HCT116 (cell line): Measurements from ENCODE around the gene PRRT4. TPM values are rescaled to one million over a fixed set of nuclear protein-coding genes. Genes with fewer than 3 reads are reported as not detected.

ENCODE experiments used
- ATAC-seq: fragments of 200-7000 bp; cut with Tn5 transposase; 2 replicates; pipeline ENCODE4 v1.9.1; 2020; ENCODE audit warnings: mild to moderate bottlenecking, moderate library complexity
- BruUV-seq: library from RNA; stranded (reverse); fragments of 400-500 nt; replicated peaks from 2 replicates; lab custom pipeline; 2021; lab: Mats Ljungman, UMichigan
- CTCF ChIA-PET: fragments of 300-600 bp; sonication (Branson Sonifier 250); formaldehyde crosslinking; loops from one replicate; lab custom pipeline; 2021; ENCODE audit warnings: antibody characterized with exemption; lab: Charles Lee
- POLR2A ChIA-PET: fragments of 300-600, 350-600 bp; sonication (Branson Sonifier 250); formaldehyde crosslinking; loops from one replicate; lab custom pipeline; 2021; ENCODE audit warnings: antibody characterized with exemption; lab: Charles Lee
- RAD21 ChIA-PET, 2 experiments: fragments of 300-600 bp; sonication (Branson Sonifier 250); formaldehyde crosslinking; loops; one replicate each; lab custom pipeline; 2023; ENCODE audit warnings: low total read pairs in 2 of 2; ENCODE audit not compliant: uncharacterized antibody in 2 of 2, unreplicated experiment in 2 of 2, low non-redundant PET in 1 of 2; lab: Charles Lee
- DNase-seq: peaks from one replicate; pipeline ENCODE4 v3.0.0-alpha.2; 2010; ENCODE audit warnings: low read depth, low spot score
- H2AFZ ChIP-seq: fragments of 200-600 bp; shearing (Covaris generic), sonication (generic); 2 replicates; pipeline ENCODE4 v1.6.1; 2017; ENCODE audit warnings: low read depth, mixed run types, mixed read lengths, antibody characterized with exemption, low read length; ENCODE audit not compliant: poor library complexity, severe bottlenecking
- H3K27ac ChIP-seq: 2 replicates; pipeline ENCODE4 v1.5.1; 2012; ENCODE audit warnings: low read depth, low read length
- H3K27me3 ChIP-seq: fragments of 200-600 bp; sonication (generic); 2 replicates; pipeline ENCODE4 v1.6.1; 2016; ENCODE audit warnings: mixed run types, low read length, mixed read lengths; ENCODE audit not compliant: insufficient read depth
- H3K36me3 ChIP-seq, 2 experiments: fragments of 200-500 bp in 1 of 2; fragments of 200-600 bp in 1 of 2; sonication (Bioruptor generic) in 1 of 2; sonication (generic) in 1 of 2; 2 replicates each; pipeline versions ENCODE4 v1.5.1 to v1.6.1; 2014 to 2016; ENCODE audit warnings: low read length in 2 of 2, inconsistent platforms in 1 of 2, mixed read lengths in 1 of 2, mixed run types in 1 of 2; ENCODE audit not compliant: insufficient read depth in 2 of 2, control insufficient read depth in 1 of 2
- H3K4me1 ChIP-seq, 2 experiments: fragments of 200-600 bp in 1 of 2; sonication (generic) in 1 of 2; 2 replicates each; pipeline versions ENCODE4 v1.5.1 to v1.6.1; 2012 to 2017; ENCODE audit warnings: low read length in 2 of 2, inconsistent platforms in 1 of 2, mild to moderate bottlenecking in 1 of 2, mixed read lengths in 1 of 2, mixed run types in 1 of 2, moderate library complexity in 1 of 2; ENCODE audit not compliant: insufficient read depth in 2 of 2, control insufficient read depth in 1 of 2
- H3K4me2 ChIP-seq: fragments of 200-600 bp; sonication (generic); 2 replicates; pipeline ENCODE4 v1.6.1; 2017; ENCODE audit warnings: mixed run types, low read length, mixed read lengths
- H3K4me3 ChIP-seq, 2 experiments: fragments of 200-600 bp in 1 of 2; sonication (generic) in 1 of 2; replicated peaks in 1 of 2; 2 replicates each; pipeline ENCODE4 v1.5.1; 2011 to 2016; ENCODE audit warnings: low read length in 2 of 2, control low read depth in 1 of 2, low read depth in 1 of 2, mild to moderate bottlenecking in 1 of 2, mixed read lengths in 1 of 2, mixed run types in 1 of 2
- H3K79me2 ChIP-seq: fragments of 200-600 bp; sonication (generic); 2 replicates; pipeline ENCODE4 v1.6.1; 2017; ENCODE audit warnings: mild to moderate bottlenecking, mixed run types, low read length, moderate library complexity, mixed read lengths; ENCODE audit not compliant: insufficient read depth
- H3K9ac ChIP-seq: fragments of 200-600 bp; sonication (generic); 2 replicates; pipeline ENCODE4 v1.6.1; 2016; ENCODE audit warnings: low read length, mixed read lengths
- H3K9me2 ChIP-seq: fragments of 200-600 bp; sonication (generic), shearing (Covaris generic); 2 replicates; pipeline ENCODE4 v1.6.1; 2017; ENCODE audit warnings: mixed run types, mild to moderate bottlenecking, moderate library complexity; ENCODE audit not compliant: insufficient read depth
- H3K9me3 ChIP-seq, 2 experiments: fragments of 200-500 bp in 1 of 2; fragments of 200-600 bp in 1 of 2; sonication (Bioruptor generic) in 1 of 2; sonication (generic) in 1 of 2; 2 replicates each; pipeline ENCODE4 v1.6.1; 2014 to 2017; ENCODE audit warnings: low read length in 2 of 2, mixed read lengths in 2 of 2, inconsistent platforms in 1 of 2, low read depth in 1 of 2, mild to moderate bottlenecking in 1 of 2, mixed run types in 1 of 2, moderate library complexity in 1 of 2; ENCODE audit not compliant: control insufficient read depth in 1 of 2, insufficient read depth in 1 of 2
- H4K20me1 ChIP-seq: fragments of 200-600 bp; sonication (generic), shearing (Covaris generic); 2 replicates; pipeline ENCODE4 v1.6.1; 2017; ENCODE audit warnings: mixed run types, mild to moderate bottlenecking, moderate library complexity; ENCODE audit not compliant: insufficient read depth
- CEBPB ChIP-seq: IDR thresholded peaks from 2 replicates; pipeline ENCODE4 v1.6.1; 2012; ENCODE audit warnings: low read depth
- CTCF ChIP-seq, 3 experiments: fragments of 200-600 bp in 1 of 3; sonication (generic) in 1 of 3; IDR thresholded peaks in 2 of 3; conservative IDR thresholded peaks in 1 of 3; 2 replicates each; pipeline ENCODE4 v1.5.1; 2012 to 2017; ENCODE audit warnings: low read depth in 2 of 3, low read length in 2 of 3, antibody characterized with exemption in 1 of 3, borderline replicate concordance in 1 of 3, control low read depth in 1 of 3, mild to moderate bottlenecking in 1 of 3, mixed read lengths in 1 of 3, mixed run types in 1 of 3, moderate library complexity in 1 of 3; ENCODE audit not compliant: insufficient read depth in 1 of 3
- EGR1 ChIP-seq: IDR thresholded peaks from 2 replicates; pipeline ENCODE4 v1.6.1; 2012; ENCODE audit warnings: low read depth
- EZH2 ChIP-seq: fragments of 200-600 bp; sonication (generic); IDR thresholded peaks from 2 replicates; pipeline ENCODE4 v1.6.1; 2017; ENCODE audit warnings: antibody characterized with exemption, mixed run types
- EZH2phosphoT487 ChIP-seq: fragments of 200-600 bp; IDR thresholded peaks from 2 replicates; pipeline ENCODE4 v1.6.1; 2018; ENCODE audit warnings: antibody characterized with exemption, borderline replicate concordance
- POLR2A ChIP-seq: IDR thresholded peaks from 2 replicates; pipeline ENCODE4 v1.7.0; 2011; ENCODE audit warnings: borderline replicate concordance; ENCODE audit not compliant: insufficient read depth, insufficient read length; ENCODE audit errors: extremely low read depth
- RAD21 ChIP-seq: IDR thresholded peaks from 2 replicates; pipeline ENCODE4 v1.6.1; 2012; ENCODE audit warnings: low read depth, mild to moderate bottlenecking
- REST ChIP-seq: IDR thresholded peaks from 2 replicates; pipeline ENCODE4 v1.6.1; 2012; ENCODE audit warnings: low read depth
- SIN3A ChIP-seq: IDR thresholded peaks from 2 replicates; pipeline ENCODE4 v1.6.1; 2012; ENCODE audit warnings: low read depth
- YY1 ChIP-seq: IDR thresholded peaks from 2 replicates; pipeline ENCODE4 v1.6.1; 2011; ENCODE audit warnings: low read length, low read depth, moderate library complexity, mild to moderate bottlenecking; ENCODE audit not compliant: insufficient replicate concordance; ENCODE audit errors: extremely low read depth
- ZBTB33 ChIP-seq: IDR thresholded peaks from 2 replicates; pipeline ENCODE4 v1.6.1; 2011; ENCODE audit warnings: mild to moderate bottlenecking, low read length, moderate library complexity; ENCODE audit not compliant: insufficient replicate concordance; ENCODE audit errors: extremely low read depth
- ZNF274 ChIP-seq: fragments of 200-500 bp; sonication (Bioruptor generic); IDR thresholded peaks from 2 replicates; pipeline ENCODE4 v1.6.1; 2014; ENCODE audit warnings: mild to moderate bottlenecking, low read depth, low read length, inconsistent platforms
- intact Hi-C: fragments of 100-400 bp; cut with micrococcal nuclease; formaldehyde crosslinking; loops from 2 replicates; pipeline ENCODE4 v1.10.0; 2022
- total RNA-seq: library from RNA; stranded (reverse); gene quantifications from one replicate; pipeline ENCODE4 v1.2.1, GENCODE V29; 2021; ENCODE audit not compliant: unreplicated experiment

The PRRT4 gene
- total RNA-seq, 1 experiment from 2014 or later, result 4.0 TPM

- Histone ChIP-seq H3K9ac (no peak overlapping the region), H4K20me1 (no peaks in the 10 kb centered on the region), H3K4me1 (no peaks in the 10 kb centered on the region), H3K9me3 (no peaks in the 10 kb centered on the region), H3K4me2 (no peak overlapping the region), H2AFZ (no peak overlapping the region), H3K27me3 (no peaks in the 10 kb centered on the region), H3K27ac (no peak overlapping the region), H3K9me2 (no peaks in the 10 kb centered on the region), H3K36me3 (peaks cover 32 to 39% of the 10 kb centered on the region in 2 experiments), H3K79me2 (no peaks in the 10 kb centered on the region), H3K4me3 (no peak overlapping the region)
- intact Hi-C loops, result no loop called here
- ChIA-PET POLR2A (no interaction called here), RAD21 (no interaction called here), CTCF (no interaction called here)
- TF ChIP-seq EZH2, result no peak
- TF ChIP-seq ZNF274, result no peak
- TF ChIP-seq EGR1, result no peak
- TF ChIP-seq POLR2A, result no peak
- no TSS peak for BruUV-seq
- no peak for ATAC-seq
- DNase-seq, result no peak
Measured at GRCh38 chr7:128309124-128309523, 52.4 kb downstream of the PRRT4 start.

GRCh38 chr7:128307061-128307460 is 54.4 kb downstream of the PRRT4 start:
- intact Hi-C loops, result no loop called here
- Histone ChIP-seq H3K4me3 (no peak overlapping the region), H3K27ac (no peak overlapping the region), H3K79me2 (no peaks in the 10 kb centered on the region), H3K9ac (no peak overlapping the region), H2AFZ (no peak overlapping the region), H4K20me1 (no peaks in the 10 kb centered on the region), H3K9me2 (no peaks in the 10 kb centered on the region), H3K9me3 (no peaks in the 10 kb centered on the region), H3K27me3 (no peaks in the 10 kb centered on the region), H3K4me2 (no peak overlapping the region)
- DNase-seq (no peak), ATAC-seq (no peak)
- ChIA-PET POLR2A (no interaction called here), CTCF (no interaction called here), RAD21 (no interaction called here)
- BruUV-seq, result no TSS peak
- TF ChIP-seq EZH2phosphoT487 (no peak), SIN3A (no peak), RAD21 (no peak), YY1 (no peak), CTCF (IDR thresholded peaks at IDR 0.05 in 2 of 3, conservative IDR thresholded peaks at IDR 0.05 in 1 of 3; ENCODE audit: borderline replicate concordance in 1 of 3, insufficient read depth in 1 of 3, low read depth in 2 of 3, low read length in 2 of 3) (no peak), REST (no peak), CEBPB (no peak), ZBTB33 (no peak)
- TF ChIP-seq, all 23 proteins: peak for 0
- Histone ChIP-seq H3K36me3 (peaks cover 20 to 23% of the 10 kb centered on the region in 2 experiments; a peak in 3 of 4 replicates), H3K4me1 (no peaks in the 10 kb centered on the region)
